K562 (cell line): ENCODE results near the gene ABHD5. TPM values are rescaled to one million over a fixed set of nuclear protein-coding genes. Genes with fewer than 3 reads are reported as not detected.

Experiments used
- FUS ChIP-seq: fragments of 200-400 bp; formaldehyde crosslinking; optimal IDR thresholded peaks from 2 replicates; pipeline ENCODE3; 2017; ENCODE audit warnings: low read depth, low read length
- KDM5B ChIP-seq: fragments of 200-600 bp; sonication (generic); IDR thresholded peaks from 2 replicates; pipeline ENCODE4 v1.6.1; 2012; ENCODE audit warnings: low read depth, mild to moderate bottlenecking, moderate library complexity, low read length, control low read depth, inconsistent platforms; ENCODE audit not compliant: insufficient replicate concordance
- NFE2L1 ChIP-seq: fragments of 450-650 bp; IDR thresholded peaks from 2 replicates; pipeline ENCODE4 v1.6.1; 2016; ENCODE audit warnings: missing genetic modification characterization, low read depth, mild to moderate bottlenecking, missing compliant biosample characterization, moderate library complexity, borderline replicate concordance
- NR4A1 ChIP-seq, 2 experiments: fragments of 250-450 bp in 1 of 2; fragments of 450-650 bp in 1 of 2; sonication (Bioruptor Pico) in 1 of 2; IDR thresholded peaks; 2 replicates each; pipeline versions ENCODE4 v1.4.0 to v1.6.1; 2016 to 2020; ENCODE audit warnings: mild to moderate bottlenecking in 2 of 2, missing compliant biosample characterization in 1 of 2, missing genetic modification characterization in 1 of 2, moderate library complexity in 1 of 2
- POLR2AphosphoS2 ChIP-seq: IDR thresholded peaks from 2 replicates; pipeline ENCODE4 v1.6.1; 2012; ENCODE audit warnings: low read length, improper control_type of control experiment
- ZFX ChIP-seq: sonication (generic); formaldehyde crosslinking; IDR thresholded peaks from 2 replicates; pipeline ENCODE4 v1.8.0; 2022; ENCODE audit warnings: mild to moderate bottlenecking, missing genetic modification reagents, moderate library complexity
- ZNF197 ChIP-seq: fragments of 200-800 bp; sonication (Bioruptor generic); IDR thresholded peaks from 2 replicates; pipeline ENCODE4 v1.6.1; 2016; ENCODE audit warnings: low read depth, missing genetic modification characterization, missing compliant biosample characterization
- ZNF584 ChIP-seq: fragments of 200-800 bp; sonication (Bioruptor generic); IDR thresholded peaks from 2 replicates; pipeline ENCODE4 v1.6.1; 2016; ENCODE audit warnings: low read depth, mild to moderate bottlenecking, missing genetic modification characterization, missing compliant biosample characterization
- polyA plus RNA-seq, 8 experiments: library from polyadenylated mRNA; depleted of rRNA in 4 of 8; stranded (reverse) in 5 of 8; unstranded in 3 of 8; fragments of >200 nt; fragmentation: Nextera tagmentation in 2 of 8; fragmentation: Illumina TruSeq in 1 of 8; extraction: Ambion mirVana in 2 of 8; extraction: Trizol in 1 of 8; gene quantifications; 2 replicates each; pipeline versions ENCODE4 v1.2.1 to v1.2.3, GENCODE V29; 2011 to 2014; ENCODE audit warnings: inconsistent platforms in 1 of 8, missing spikeins in 1 of 8
- total RNA-seq, 7 experiments: library from RNA; depleted of rRNA in 6 of 7; stranded (reverse); fragments of >200 nt in 6 of 7; fragmentation: Illumina TruSeq in 2 of 7; extraction: Trizol in 2 of 7; gene quantifications; 2 replicates each; pipeline versions ENCODE4 v1.2.1 to v1.2.3, GENCODE V29; 2011 to 2021; ENCODE audit warnings: low replicate concordance in 1 of 7
- TF ChIP-seq, protein P1 (sequence below): IDR thresholded peaks from 2 replicates; pipeline ENCODE4 v1.6.1; 2016; ENCODE audit warnings: missing genetic modification characterization, missing compliant biosample characterization
- TF ChIP-seq, protein P2 (sequence below): sonication (generic); formaldehyde crosslinking; IDR thresholded peaks from 2 replicates; pipeline ENCODE4 v1.9.0; 2022; ENCODE audit warnings: mild to moderate bottlenecking, missing genetic modification reagents
- TF ChIP-seq, protein P3 (sequence below): sonication (generic); formaldehyde crosslinking; IDR thresholded peaks from 2 replicates; pipeline ENCODE4 v1.8.0; 2022; ENCODE audit warnings: missing genetic modification reagents, mild to moderate bottlenecking, moderate library complexity, borderline replicate concordance
- TF ChIP-seq, protein P4 (sequence below): fragments of 450-650 bp; IDR thresholded peaks from 2 replicates; pipeline ENCODE4 v1.6.1; 2014; ENCODE audit warnings: low read depth, mild to moderate bottlenecking, moderate library complexity, borderline replicate concordance
- TF ChIP-seq, protein P5 (sequence below): sonication (generic); formaldehyde crosslinking; IDR thresholded peaks from 2 replicates; pipeline ENCODE4 v1.8.1; 2023; ENCODE audit warnings: mild to moderate bottlenecking, missing genetic modification reagents, moderate library complexity
- TF ChIP-seq, protein P6 (sequence below): sonication (generic); formaldehyde crosslinking; IDR thresholded peaks from 2 replicates; pipeline ENCODE4 v1.8.0; 2023; ENCODE audit warnings: mild to moderate bottlenecking, missing genetic modification reagents

Gene ABHD5
- total and polyA plus RNA-seq, 9 of the 15 experiments (the other 6 are each of a cell fraction or from before 2014, with no cell fraction given) = 27.8 to 61.7 (median 39.9) TPM

DNA sequence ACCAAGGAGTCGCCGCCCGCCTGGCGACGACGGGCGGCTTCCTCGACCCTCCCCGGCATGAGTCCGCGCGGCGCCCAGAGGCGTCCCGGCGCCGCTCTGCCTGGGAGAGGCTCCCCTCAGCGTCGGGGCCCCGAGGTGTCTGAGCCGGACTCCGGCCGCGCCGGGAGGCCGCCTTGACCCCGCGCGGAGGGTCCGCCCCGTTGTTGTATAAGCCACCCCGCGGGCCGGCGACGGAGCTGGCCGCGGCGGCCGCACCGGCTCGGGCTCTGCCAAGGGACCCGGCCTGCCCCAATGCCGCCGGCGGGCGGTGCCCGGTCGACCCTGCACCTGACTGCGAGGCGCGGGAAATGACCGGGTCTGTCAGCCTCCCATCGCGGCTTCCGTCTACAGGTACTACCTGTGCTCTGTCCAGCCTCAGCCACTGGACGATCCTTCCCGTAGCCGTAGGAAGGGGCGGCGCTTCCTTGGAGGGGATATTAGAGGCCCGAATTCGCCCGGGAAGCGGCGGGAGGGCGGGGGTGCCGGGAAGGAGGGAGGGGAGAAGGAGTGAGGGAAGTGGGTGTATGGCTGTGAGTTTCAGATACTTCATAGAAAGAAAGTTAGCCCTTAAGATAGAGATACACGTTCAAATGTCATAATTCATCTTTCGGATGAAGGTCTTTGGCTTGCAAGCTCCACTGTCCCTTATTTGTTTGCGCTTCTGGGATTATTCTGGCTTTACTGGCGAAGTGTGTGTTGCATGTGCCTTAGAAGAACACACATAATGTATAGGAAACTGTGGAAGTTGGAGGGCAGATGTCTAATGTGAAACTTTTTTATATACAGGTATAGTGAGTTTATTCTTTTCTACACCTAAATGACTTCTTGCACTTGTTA, 620 bp downstream of the ABHD5 start (continued):
- TF ChIP-seq FUS = peak; percentile 8
- TF ChIP-seq, protein P1, sequence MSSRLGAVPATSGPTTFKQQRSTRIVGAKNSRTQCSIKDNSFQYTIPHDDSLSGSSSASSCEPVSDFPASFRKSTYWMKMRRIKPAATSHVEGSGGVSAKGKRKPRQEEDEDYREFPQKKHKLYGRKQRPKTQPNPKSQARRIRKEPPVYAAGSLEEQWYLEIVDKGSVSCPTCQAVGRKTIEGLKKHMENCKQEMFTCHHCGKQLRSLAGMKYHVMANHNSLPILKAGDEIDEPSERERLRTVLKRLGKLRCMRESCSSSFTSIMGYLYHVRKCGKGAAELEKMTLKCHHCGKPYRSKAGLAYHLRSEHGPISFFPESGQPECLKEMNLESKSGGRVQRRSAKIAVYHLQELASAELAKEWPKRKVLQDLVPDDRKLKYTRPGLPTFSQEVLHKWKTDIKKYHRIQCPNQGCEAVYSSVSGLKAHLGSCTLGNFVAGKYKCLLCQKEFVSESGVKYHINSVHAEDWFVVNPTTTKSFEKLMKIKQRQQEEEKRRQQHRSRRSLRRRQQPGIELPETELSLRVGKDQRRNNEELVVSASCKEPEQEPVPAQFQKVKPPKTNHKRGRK (tag) = no peak
- TF ChIP-seq, protein P2, sequence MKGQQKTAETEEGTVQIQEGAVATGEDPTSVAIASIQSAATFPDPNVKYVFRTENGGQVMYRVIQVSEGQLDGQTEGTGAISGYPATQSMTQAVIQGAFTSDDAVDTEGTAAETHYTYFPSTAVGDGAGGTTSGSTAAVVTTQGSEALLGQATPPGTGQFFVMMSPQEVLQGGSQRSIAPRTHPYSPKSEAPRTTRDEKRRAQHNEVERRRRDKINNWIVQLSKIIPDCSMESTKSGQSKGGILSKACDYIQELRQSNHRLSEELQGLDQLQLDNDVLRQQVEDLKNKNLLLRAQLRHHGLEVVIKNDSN = no peak
- TF ChIP-seq, protein P3, sequence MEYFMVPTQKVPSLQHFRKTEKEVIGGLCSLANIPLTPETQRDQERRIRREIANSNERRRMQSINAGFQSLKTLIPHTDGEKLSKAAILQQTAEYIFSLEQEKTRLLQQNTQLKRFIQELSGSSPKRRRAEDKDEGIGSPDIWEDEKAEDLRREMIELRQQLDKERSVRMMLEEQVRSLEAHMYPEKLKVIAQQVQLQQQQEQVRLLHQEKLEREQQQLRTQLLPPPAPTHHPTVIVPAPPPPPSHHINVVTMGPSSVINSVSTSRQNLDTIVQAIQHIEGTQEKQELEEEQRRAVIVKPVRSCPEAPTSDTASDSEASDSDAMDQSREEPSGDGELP (CRISPR knock-in tag) = no peak
- 0 out of 2 replicates have a peak, but pooled peaks have one; percentile 16 for TF ChIP-seq ZNF197 (CRISPR knock-in tag)
- peak; percentile 38; the same call in 1 of the 2 replicates for TF ChIP-seq ZFX (CRISPR knock-in tag)
- TF ChIP-seq KDM5B = peak; percentile 27
- TF ChIP-seq, protein P4, sequence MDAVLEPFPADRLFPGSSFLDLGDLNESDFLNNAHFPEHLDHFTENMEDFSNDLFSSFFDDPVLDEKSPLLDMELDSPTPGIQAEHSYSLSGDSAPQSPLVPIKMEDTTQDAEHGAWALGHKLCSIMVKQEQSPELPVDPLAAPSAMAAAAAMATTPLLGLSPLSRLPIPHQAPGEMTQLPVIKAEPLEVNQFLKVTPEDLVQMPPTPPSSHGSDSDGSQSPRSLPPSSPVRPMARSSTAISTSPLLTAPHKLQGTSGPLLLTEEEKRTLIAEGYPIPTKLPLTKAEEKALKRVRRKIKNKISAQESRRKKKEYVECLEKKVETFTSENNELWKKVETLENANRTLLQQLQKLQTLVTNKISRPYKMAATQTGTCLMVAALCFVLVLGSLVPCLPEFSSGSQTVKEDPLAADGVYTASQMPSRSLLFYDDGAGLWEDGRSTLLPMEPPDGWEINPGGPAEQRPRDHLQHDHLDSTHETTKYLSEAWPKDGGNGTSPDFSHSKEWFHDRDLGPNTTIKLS = peak; percentile 15; the same call in 1 of the 2 replicates
- TF ChIP-seq, protein P5, sequence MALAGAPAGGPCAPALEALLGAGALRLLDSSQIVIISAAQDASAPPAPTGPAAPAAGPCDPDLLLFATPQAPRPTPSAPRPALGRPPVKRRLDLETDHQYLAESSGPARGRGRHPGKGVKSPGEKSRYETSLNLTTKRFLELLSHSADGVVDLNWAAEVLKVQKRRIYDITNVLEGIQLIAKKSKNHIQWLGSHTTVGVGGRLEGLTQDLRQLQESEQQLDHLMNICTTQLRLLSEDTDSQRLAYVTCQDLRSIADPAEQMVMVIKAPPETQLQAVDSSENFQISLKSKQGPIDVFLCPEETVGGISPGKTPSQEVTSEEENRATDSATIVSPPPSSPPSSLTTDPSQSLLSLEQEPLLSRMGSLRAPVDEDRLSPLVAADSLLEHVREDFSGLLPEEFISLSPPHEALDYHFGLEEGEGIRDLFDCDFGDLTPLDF (CRISPR knock-in tag) = 0 out of 2 replicates have a peak, but pooled peaks have one; percentile 0
- TF ChIP-seq NR4A1 (CRISPR knock-in tag; IDR thresholded peaks at IDR 0.05) = no peak
- 0 out of 2 replicates have a peak, but pooled peaks have one; percentile 10 for TF ChIP-seq NR4A1 (tag; IDR thresholded peaks at IDR 0.05)
- peak; percentile 6; the same call in 1 of the 2 replicates for TF ChIP-seq POLR2AphosphoS2
- TF ChIP-seq, protein P6, sequence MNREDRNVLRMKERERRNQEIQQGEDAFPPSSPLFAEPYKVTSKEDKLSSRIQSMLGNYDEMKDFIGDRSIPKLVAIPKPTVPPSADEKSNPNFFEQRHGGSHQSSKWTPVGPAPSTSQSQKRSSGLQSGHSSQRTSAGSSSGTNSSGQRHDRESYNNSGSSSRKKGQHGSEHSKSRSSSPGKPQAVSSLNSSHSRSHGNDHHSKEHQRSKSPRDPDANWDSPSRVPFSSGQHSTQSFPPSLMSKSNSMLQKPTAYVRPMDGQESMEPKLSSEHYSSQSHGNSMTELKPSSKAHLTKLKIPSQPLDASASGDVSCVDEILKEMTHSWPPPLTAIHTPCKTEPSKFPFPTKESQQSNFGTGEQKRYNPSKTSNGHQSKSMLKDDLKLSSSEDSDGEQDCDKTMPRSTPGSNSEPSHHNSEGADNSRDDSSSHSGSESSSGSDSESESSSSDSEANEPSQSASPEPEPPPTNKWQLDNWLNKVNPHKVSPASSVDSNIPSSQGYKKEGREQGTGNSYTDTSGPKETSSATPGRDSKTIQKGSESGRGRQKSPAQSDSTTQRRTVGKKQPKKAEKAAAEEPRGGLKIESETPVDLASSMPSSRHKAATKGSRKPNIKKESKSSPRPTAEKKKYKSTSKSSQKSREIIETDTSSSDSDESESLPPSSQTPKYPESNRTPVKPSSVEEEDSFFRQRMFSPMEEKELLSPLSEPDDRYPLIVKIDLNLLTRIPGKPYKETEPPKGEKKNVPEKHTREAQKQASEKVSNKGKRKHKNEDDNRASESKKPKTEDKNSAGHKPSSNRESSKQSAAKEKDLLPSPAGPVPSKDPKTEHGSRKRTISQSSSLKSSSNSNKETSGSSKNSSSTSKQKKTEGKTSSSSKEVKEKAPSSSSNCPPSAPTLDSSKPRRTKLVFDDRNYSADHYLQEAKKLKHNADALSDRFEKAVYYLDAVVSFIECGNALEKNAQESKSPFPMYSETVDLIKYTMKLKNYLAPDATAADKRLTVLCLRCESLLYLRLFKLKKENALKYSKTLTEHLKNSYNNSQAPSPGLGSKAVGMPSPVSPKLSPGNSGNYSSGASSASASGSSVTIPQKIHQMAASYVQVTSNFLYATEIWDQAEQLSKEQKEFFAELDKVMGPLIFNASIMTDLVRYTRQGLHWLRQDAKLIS (CRISPR knock-in tag) = no peak; the same call in 1 of the 2 replicates
- no peak for TF ChIP-seq NFE2L1 (tag)
- no peak for TF ChIP-seq ZNF584 (CRISPR knock-in tag)
